ENCODE results near the gene ACOX2.
"Not testable (repeated sequence)": the region's sequence is repeated elsewhere in the genome, so short reads cannot be mapped to it uniquely, and the experiment has no call there.

ACOX2 gene

GRCh38 chr3:58532794-58533220, 4.2 kb downstream of the ACOX2 start:
- Mint-ChIP-seq H3K9me3 (ENCODE audit: low read depth) (no peaks in the 10 kb centered on the region), H3K27me3 (no peaks in the 10 kb centered on the region), H3K4me1 (ENCODE audit: low read depth) (peaks cover 10% of the 10 kb centered on the region), H3K4me3 (no peak overlapping the region), H3K36me3 (no peaks in the 10 kb centered on the region), H3K27ac (no peak overlapping the region)

GRCh38 chr3:58531956-58532355, 5.0 kb downstream of the ACOX2 start:
- no peak overlapping the region for H3K27ac Mint-ChIP-seq

DNA sequence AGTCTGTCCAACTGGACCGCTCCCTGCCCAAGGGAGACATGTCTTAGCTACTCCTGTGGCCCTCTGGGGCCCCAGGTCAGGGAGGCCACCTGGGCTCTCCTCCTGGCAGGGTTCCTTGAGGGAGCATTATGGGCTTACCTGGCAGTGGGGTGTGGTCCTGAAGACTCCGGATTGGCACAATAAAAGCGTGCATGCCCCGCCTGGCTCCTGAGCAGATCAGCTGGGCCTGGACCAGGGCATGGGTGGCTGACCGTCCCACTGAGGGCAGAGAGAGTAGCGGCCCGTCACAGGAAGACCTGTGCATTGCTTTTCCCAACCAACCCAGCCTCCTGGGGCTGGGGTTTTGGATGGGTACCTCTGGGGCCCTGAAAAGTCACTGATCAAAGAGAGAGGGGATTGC, 5.4 kb downstream of the ACOX2 start:
- Mint-ChIP-seq H3K4me1 (ENCODE audit: low read depth) (peaks cover 10% of the 10 kb centered on the region), H3K4me3 (no peak overlapping the region)

More at GRCh38 chr3:58531956-58532355, 5.0 kb downstream of the ACOX2 start:
- Mint-ChIP-seq H3K36me3 (no peaks in the 10 kb centered on the region), H3K4me1 (ENCODE audit: low read depth) (peaks cover 10% of the 10 kb centered on the region), H3K4me3 (no peak overlapping the region), H3K27me3 (no peaks in the 10 kb centered on the region), H3K9me3 (ENCODE audit: low read depth) (no peaks in the 10 kb centered on the region)

GRCh38 chr3:58530354-58530865, 6.6 kb downstream of the ACOX2 start:
- Mint-ChIP-seq H3K36me3 (no peaks in the 10 kb centered on the region), H3K9me3 (ENCODE audit: low read depth) (no peaks in the 10 kb centered on the region), H3K27me3 (no peaks in the 10 kb centered on the region), H3K4me3 (no peak overlapping the region), H3K27ac (no peak overlapping the region), H3K4me1 (ENCODE audit: low read depth) (peaks cover 10% of the 10 kb centered on the region)

More for the DNA sequence above, 5.4 kb downstream of the ACOX2 start:
- Mint-ChIP-seq H3K36me3 (no peaks in the 10 kb centered on the region), H3K27ac (no peak overlapping the region), H3K9me3 (ENCODE audit: low read depth) (no peaks in the 10 kb centered on the region), H3K27me3 (no peaks in the 10 kb centered on the region)

DNA sequence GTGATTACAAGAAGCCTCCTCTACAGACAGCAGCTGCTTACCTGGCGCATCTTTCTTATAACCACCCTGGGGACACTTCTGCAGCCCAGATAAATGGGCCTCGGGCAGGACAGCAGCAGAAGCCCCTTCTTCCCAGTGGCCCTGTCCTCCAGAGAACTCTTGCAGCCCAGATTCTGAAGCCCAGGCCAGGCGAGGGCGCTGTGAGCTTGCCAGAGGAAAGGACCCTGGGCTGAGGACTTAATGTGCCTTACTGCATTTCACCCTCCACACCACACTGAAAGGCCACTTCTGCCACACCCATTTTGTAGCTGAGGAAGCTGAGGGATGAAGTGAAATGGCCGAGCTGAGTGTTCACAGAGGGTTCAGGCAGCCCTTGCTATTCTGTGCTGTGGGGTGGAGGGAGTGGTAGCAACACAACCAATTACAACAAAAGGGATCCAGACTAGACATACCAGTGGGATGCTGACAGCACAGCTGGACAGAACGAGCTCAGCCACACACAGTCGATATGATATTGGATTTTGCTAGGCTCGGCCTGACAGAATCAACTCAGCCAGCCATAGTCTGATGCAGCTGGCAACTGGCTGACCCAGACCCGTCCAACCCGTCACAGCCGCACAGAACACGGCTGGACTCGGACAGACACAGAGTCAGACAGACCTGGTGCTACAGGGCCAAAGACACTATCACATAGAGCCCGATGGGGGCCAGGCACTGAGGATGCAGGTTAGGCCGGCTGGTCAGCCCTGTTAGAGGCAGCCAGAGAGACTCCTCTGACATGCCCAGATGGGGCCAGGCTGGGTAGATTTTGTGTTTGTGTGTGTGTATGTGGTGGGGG, 7.3 kb downstream of the ACOX2 start:
- Mint-ChIP-seq H3K27me3 (no peaks in the 10 kb centered on the region), H3K4me1 (ENCODE audit: low read depth) (peaks cover 10% of the 10 kb centered on the region), H3K36me3 (no peaks in the 10 kb centered on the region), H3K4me3 (no peak overlapping the region), H3K9me3 (ENCODE audit: low read depth) (no peaks in the 10 kb centered on the region), H3K27ac (no peak overlapping the region)

- Mint-ChIP-seq H3K9me3 (ENCODE audit: low read depth) (no peaks in the 10 kb centered on the region), H3K27ac (no peak overlapping the region), H3K27me3 (no peaks in the 10 kb centered on the region), H3K4me3 (no peak overlapping the region), H3K36me3 (no peaks in the 10 kb centered on the region), H3K4me1 (ENCODE audit: low read depth) (peaks cover 10% of the 10 kb centered on the region)
These were observed 8.4 kb downstream of the ACOX2 start for GRCh38 chr3:58528629-58529028.

GRCh38 chr3:58527440-58527839, 9.6 kb downstream of the ACOX2 start:
- H3K9me3 Mint-ChIP-seq (ENCODE audit: low read depth); H3K27me3 Mint-ChIP-seq; H3K36me3 Mint-ChIP-seq; H3K4me3 Mint-ChIP-seq; H3K4me1 Mint-ChIP-seq (ENCODE audit: low read depth); H3K27ac Mint-ChIP-seq: not testable (repeated sequence)

GRCh38 chr3:58526515-58526957, 10.5 kb downstream of the ACOX2 start:
- Mint-ChIP-seq H3K27ac (no peak overlapping the region), H3K4me3 (no peak overlapping the region), H3K9me3 (ENCODE audit: low read depth) (no peaks in the 10 kb centered on the region), H3K36me3 (no peaks in the 10 kb centered on the region), H3K27me3 (no peaks in the 10 kb centered on the region), H3K4me1 (ENCODE audit: low read depth) (no peaks in the 10 kb centered on the region)

DNA sequence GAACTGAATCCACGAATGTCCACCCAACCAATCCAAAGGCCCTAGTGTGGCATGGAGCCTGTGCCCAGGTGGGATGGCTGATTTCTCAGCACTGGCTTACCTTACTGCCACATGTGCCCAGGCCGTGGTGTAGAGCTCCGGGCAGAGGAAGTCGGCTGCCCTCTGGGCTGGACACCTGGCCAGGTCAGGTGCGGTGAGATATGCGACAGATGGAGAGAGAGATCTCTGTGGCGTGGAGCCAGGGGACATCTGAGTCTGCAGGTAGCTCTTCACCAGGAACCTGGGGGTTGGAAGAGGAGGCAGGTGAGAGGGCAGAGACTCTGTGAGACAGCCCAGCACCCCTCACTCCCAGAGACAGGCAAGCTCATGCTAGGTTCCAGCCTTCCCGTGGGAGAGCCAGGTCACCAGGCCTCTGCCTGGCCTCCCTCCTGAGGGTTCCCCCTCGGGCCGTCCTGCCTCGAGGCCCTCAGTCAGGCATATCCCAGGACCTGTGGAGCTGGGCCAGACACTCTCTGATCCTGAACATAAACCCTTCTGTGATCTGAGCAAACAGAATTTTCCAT, 12.6 kb downstream of the ACOX2 start:
- Mint-ChIP-seq H3K36me3 (no peaks in the 10 kb centered on the region), H3K4me1 (ENCODE audit: low read depth) (no peaks in the 10 kb centered on the region)

DNA sequence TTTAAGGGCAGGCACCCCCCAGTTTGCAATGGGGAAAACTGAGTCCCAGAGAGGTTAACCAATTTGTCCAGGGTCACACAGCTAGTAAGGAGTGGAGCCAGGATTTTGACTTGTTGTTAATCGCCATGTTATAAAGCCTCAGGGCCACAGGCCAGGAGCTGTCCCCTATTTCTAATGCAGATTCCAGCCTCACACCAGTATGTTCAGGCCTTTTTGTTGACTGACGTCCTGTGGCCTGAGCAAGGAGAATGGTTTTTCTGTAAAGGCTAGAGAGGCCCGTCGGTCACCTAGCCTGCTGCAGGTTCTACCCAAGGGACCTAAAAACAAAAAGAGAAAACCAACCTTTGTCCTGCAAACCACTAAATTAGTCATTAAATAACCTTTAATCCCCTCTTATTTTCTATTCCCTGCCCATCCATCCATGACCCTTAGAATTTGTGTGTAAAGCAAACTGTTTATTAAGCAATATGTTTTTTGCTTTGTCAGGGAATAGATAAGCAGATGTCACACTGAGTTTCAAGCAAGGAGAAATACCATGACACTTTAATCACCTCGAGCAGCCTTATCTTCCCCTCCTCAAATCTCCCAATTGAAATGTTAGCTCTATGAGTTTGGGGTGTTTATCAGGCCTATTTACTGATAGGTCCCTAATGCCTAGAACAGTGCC, 14.1 kb downstream of the ACOX2 start:
- no peak overlapping the region for H3K27ac Mint-ChIP-seq
- no peak overlapping the region for H3K4me3 Mint-ChIP-seq
- no peaks in the 10 kb centered on the region for H3K4me1 Mint-ChIP-seq (ENCODE audit: low read depth)
- no peaks in the 10 kb centered on the region for H3K36me3 Mint-ChIP-seq
- no peaks in the 10 kb centered on the region for H3K9me3 Mint-ChIP-seq (ENCODE audit: low read depth)
- H3K27me3 Mint-ChIP-seq: no peaks in the 10 kb centered on the region

More for the DNA sequence above, 12.6 kb downstream of the ACOX2 start:
- Mint-ChIP-seq H3K4me3 (no peak overlapping the region), H3K27ac (no peak overlapping the region), H3K9me3 (ENCODE audit: low read depth) (no peaks in the 10 kb centered on the region), H3K27me3 (no peaks in the 10 kb centered on the region)

- H3K36me3 Mint-ChIP-seq: no peaks in the 10 kb centered on the region
- H3K27me3 Mint-ChIP-seq: no peaks in the 10 kb centered on the region
- no peaks in the 10 kb centered on the region for H3K4me1 Mint-ChIP-seq (ENCODE audit: low read depth)
- no peak overlapping the region for H3K27ac Mint-ChIP-seq
- no peaks in the 10 kb centered on the region for H3K9me3 Mint-ChIP-seq (ENCODE audit: low read depth)
- H3K4me3 Mint-ChIP-seq: no peak overlapping the region
These were observed 14.9 kb downstream of the ACOX2 start for GRCh38 chr3:58521917-58522631.

GRCh38 chr3:58521336-58521670, 15.7 kb downstream of the ACOX2 start:
- no peak overlapping the region for H3K27ac Mint-ChIP-seq
- H3K9me3 Mint-ChIP-seq (ENCODE audit: low read depth): no peaks in the 10 kb centered on the region
- H3K36me3 Mint-ChIP-seq: no peaks in the 10 kb centered on the region
- no peaks in the 10 kb centered on the region for H3K4me1 Mint-ChIP-seq (ENCODE audit: low read depth)
- H3K4me3 Mint-ChIP-seq: no peak overlapping the region
- H3K27me3 Mint-ChIP-seq: no peaks in the 10 kb centered on the region

DNA sequence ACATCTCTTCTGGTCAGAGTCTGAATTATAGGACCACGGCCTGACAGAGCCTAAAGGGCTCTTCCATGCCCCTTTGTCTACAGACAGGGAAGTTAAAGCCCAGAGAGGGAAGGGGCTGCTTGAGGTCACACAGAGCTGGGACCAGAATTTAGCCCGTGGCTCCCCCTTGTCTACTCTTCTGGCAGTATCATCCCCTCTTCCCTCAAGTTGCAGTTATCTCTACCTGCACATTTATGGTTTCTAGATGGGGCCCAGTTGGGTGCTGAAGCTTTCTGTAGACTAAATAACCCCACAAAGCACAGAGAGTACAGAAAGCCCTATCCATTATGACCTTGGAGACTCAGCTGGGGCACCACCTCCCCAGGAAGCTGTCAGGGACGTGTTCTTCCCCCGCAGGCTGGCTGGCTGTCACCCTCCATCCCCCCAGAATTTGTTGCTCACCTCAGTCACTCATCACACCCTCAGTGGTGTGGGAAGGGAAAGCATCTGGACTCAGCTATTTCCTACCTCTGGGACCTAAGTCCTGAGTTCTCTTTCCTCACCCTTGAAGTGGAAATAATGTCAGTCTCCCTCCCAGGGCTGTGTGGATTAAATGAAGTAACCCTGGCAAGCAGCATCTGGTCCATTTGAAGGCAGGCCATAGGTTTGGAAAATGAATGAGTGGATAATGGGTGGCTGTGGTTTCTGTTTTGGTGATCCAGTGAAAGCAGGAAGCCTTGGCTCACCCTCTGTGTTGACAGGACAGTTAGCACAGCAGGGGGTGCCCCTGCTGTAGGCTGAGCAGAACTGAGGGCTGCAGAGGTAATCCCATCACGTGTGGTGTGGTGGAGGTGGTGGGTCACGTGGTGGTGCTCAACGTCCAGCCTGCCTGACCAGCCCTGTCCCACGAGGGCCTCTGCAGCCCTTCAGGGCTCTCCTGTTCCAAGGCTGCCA, 16.3 kb downstream of the ACOX2 start:
- Mint-ChIP-seq H3K9me3 (ENCODE audit: low read depth) (no peaks in the 10 kb centered on the region), H3K27me3 (no peaks in the 10 kb centered on the region), H3K36me3 (no peaks in the 10 kb centered on the region), H3K4me1 (ENCODE audit: low read depth) (no peaks in the 10 kb centered on the region), H3K4me3 (no peak overlapping the region), H3K27ac (no peak overlapping the region)
